Coronary artery (tissue), 2 donors: Measurements from ENCODE around the gene SON.
"Not testable (repeated sequence)": the region's sequence is repeated elsewhere in the genome, so short reads cannot be mapped to it uniquely, and the experiment has no call there.

Experiments
- DNase-seq: peaks from one replicate; pipeline ENCODE4 v3.0.0-alpha.2; 2017; ENCODE audit warnings: low spot score
- H3K27ac ChIP-seq, 2 donors: fragments of 200-600 bp; sonication (generic); one replicate each; pipeline ENCODE4 v1.5.1; 2016 to 2019
- H3K4me3 ChIP-seq: fragments of 200-600 bp; sonication (generic); 2 replicates; pipeline ENCODE4 v1.5.1; 2016; ENCODE audit warnings: mild to moderate bottlenecking, moderate library complexity
- TF ChIP-seq, protein P1 (sequence below): fragments of 200-600 bp; sonication (generic); IDR thresholded peaks from one replicate; pipeline ENCODE4 v1.5.1; 2019; ENCODE audit warnings: antibody characterized with exemption

Gene SON

DNA sequence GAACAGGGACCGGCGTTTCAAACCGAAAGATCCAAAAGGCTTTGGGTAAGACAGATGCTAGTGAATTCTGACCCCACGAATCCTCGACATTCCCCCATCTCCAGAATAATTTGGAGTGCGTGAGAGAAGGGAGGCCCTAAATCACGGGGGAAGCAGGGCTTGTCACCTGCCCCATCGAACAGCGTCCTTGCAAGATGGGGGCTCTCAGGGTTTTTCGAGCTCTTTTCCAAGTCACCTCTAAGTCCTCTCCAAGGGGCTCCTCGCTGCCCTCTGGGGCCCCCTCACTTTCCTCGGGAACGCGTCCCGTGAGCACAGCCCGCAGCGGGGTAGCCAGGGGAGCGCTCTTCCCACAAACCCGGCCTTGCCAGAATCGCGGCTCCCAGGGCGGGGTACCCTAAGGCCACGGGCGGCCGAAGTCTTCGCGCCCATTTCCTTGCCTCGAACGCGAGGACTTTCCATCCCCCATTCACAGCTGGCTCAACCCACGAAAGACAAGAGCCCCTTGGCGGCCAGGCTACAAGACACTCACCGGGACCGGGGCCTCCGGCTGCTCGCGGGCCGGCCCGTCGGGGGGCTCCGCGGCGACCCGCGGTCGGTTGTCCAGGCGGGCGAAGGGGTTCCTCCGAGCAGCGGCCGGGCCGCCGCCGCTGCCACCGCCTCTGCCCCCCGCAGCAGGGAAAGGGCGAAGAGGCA lies 45.1 kb downstream of the SON start:
- peak overlapping the region; percentile 87 to 94 for H3K27ac ChIP-seq
- DNase-seq: peak; percentile 79
- TF ChIP-seq, protein P1, sequence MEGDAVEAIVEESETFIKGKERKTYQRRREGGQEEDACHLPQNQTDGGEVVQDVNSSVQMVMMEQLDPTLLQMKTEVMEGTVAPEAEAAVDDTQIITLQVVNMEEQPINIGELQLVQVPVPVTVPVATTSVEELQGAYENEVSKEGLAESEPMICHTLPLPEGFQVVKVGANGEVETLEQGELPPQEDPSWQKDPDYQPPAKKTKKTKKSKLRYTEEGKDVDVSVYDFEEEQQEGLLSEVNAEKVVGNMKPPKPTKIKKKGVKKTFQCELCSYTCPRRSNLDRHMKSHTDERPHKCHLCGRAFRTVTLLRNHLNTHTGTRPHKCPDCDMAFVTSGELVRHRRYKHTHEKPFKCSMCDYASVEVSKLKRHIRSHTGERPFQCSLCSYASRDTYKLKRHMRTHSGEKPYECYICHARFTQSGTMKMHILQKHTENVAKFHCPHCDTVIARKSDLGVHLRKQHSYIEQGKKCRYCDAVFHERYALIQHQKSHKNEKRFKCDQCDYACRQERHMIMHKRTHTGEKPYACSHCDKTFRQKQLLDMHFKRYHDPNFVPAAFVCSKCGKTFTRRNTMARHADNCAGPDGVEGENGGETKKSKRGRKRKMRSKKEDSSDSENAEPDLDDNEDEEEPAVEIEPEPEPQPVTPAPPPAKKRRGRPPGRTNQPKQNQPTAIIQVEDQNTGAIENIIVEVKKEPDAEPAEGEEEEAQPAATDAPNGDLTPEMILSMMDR: no peak
- peak overlapping the region; percentile 91 for H3K4me3 ChIP-seq

DNA sequence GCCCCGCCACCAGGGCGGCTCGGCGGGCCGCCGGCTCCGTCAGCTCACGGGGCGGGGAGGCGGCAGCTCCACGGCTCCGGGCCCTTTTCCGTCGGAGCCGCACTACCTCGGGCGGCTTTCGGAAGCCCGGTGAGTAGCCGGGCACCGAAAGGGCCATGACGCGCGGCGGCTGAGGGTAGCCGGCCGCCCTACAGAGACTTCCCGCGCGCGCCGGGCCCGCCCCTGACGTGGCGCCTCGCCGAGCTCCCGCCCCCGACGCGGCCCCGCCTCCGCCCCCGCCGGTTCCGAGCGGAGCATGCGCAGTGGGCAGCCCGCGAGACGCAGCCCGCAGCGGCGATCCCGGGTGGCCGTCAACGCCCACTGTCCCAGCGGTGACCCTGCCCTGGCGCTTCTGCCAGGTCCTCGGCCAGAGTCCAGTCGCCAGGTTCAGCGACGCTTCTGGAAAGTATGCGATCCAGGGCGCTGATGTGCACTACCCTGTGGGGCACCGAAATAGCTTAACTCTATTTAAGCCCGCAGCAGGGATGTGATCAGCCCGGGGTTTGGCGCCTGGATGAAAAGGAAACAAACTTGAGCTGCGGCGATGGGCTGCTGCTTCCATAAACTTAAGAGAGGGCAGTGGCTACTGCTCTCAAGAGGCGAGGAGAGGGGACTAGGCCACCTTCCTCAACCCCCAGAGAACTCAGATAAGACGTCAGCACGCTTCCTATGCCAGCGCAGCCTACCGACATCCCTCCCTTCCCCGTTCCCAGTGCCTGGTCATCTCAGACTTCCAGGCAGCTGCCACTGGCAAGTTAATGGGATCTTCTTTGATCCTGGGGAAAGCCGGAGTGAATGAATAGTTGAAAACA lies 45.9 kb downstream of the SON start, which contains the start of gene DONSON:
Gene DONSON, minus strand, starts transcription at position 200 of the 851 bp plus-strand sequence. Its CDS starts 43 bp downstream, at position 157.
- DNase-seq: peak; percentile 94
- H3K27ac ChIP-seq: peak within 1 kb of the TSS; percentile 87 to 94
- TF ChIP-seq, protein P1: no peak
- H3K4me3 ChIP-seq: peak within 1 kb of the TSS; percentile 91

DNA sequence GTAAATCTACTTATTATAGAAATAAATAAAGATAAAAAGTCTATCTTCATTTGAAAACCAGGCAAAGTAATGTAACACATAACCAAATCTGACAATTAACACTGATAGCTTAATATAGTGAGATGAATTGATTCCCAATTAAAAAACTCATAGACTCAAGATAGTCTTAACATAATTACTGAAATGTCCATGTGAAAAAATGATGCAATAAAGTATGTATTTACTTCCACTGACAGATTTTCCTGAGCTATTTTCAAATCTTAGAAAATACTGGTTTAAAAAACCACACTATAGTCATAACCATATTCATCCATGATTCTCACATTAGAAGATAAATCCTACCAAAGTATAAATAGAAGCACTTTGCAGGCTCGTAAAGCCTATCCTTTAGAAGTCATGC lies 55.2 kb downstream of the SON start:
- no peak overlapping the region for H3K4me3 ChIP-seq
- DNase-seq: no peak
- TF ChIP-seq, protein P1: no peak
- no peak overlapping the region for H3K27ac ChIP-seq

DNA sequence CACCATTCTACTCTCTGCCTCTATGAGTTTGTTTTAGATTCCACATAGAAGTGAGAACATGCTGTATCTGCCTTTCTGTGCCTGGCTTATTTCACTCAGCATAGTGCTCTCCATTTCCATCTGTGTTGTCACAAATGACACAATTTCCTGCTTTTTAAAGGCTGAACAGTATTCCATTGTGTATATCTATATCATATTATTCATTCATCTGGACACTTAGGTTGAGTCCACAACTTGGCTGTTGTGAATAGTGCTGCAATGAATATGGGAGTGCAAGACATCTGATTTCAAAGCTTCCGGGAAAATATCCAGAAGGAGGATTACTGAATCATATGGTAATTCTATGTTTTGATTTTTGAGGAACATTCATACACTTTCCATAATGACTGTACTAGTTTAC lies 65.7 kb downstream of the SON start:
- TF ChIP-seq, protein P1: no peak
- no peak for DNase-seq

DNA sequence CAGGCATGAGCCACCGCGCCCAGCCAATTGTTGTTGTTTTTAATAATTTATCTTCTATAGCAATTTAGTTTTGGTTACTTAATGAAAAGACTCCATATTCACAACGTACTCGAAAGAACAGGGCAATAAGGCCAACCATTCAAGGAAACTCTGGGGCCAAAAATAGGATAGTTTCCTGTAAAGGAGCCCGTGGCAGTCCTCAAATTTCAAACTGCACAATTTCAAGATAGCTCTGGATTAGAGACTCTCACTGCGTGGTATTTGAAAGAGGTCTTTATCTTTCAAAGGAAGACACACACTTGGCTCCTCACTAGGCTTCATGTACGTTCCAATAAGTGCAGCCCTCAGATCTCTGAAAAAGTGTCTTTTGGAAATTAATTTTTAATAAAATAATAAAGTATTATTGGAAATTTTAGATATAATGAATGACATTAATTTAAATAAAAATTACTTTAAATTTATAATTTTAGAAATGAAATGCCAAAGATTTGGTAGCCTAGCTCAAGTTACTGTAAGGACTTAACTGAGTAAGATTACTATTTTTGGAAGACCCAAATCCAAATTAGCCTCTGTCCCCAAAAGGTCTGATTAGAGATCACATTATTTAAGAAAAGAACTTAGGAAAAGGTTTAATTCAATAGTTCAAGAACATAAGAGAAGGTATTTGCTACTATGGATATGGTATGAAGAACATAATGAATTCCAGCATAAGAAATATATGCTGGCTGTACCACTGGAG lies 68.3 kb downstream of the SON start:
- no peak overlapping the region for H3K4me3 ChIP-seq
- TF ChIP-seq, protein P1: no peak
- no peak overlapping the region for H3K27ac ChIP-seq
- no peak for DNase-seq

More for the DNA sequence above, 65.7 kb downstream of the SON start:
- H3K4me3 ChIP-seq: no peak overlapping the region
- H3K27ac ChIP-seq: peak overlapping the region in 1 of 2 donors; percentile 3

DNA sequence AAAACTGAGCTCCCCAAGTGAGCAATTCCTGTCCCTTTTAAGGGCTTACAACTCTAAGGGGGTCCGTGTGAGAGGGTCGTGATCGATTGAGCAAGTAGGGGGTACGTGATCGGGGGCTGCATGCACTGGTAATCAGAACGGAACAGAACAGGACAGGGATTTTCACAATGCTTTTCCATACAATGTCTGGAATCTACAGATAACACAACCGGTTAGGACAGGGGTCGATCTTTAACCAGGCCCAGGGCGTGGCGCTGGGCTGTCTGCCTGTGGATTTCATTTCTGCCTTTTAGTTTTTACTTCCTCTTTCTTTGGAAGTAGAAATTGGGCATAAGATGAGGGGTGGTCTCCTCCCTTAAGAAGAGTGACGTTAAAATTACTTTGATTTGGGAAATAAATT lies 74.7 kb downstream of the SON start:
- DNase-seq, H3K27ac ChIP-seq, H3K4me3 ChIP-seq: not testable (repeated sequence)

DNA sequence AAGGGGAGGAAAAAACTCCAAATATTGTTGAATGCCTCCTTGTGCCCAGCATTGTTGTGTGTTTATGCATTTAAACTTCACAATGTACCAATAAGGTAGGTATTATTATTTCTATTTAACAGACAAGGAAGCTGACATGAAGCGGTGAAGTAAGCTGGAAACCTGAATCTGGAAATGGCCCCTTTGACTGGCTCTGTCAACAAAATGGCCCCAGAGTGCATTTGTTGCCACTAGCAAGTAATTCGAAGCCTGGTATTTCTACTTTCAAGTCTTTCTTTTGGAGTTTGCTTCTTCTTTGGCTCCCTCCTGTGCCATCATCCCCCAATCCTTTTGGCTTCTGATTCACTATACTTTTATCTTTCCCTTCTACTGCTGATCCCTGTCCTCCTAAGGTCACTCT lies 75.6 kb downstream of the SON start:
- DNase-seq: no peak
- Histone ChIP-seq H3K4me3 (no peak overlapping the region), H3K27ac (no peak overlapping the region)
- TF ChIP-seq, protein P1: no peak
